ENCODE data around the gene ANKRD10. TPM values are rescaled to one million over a fixed set of nuclear protein-coding genes. Genes with fewer than 3 reads are reported as not detected.
"Not testable (repeated sequence)": the region's sequence is repeated elsewhere in the genome, so short reads cannot be mapped to it uniquely, and the experiment has no call there.

Gene ANKRD10
- total RNA-seq, 4 donors from 2014 or later, result 39.5 to 94.4 (median 56.2) TPM

DNA sequence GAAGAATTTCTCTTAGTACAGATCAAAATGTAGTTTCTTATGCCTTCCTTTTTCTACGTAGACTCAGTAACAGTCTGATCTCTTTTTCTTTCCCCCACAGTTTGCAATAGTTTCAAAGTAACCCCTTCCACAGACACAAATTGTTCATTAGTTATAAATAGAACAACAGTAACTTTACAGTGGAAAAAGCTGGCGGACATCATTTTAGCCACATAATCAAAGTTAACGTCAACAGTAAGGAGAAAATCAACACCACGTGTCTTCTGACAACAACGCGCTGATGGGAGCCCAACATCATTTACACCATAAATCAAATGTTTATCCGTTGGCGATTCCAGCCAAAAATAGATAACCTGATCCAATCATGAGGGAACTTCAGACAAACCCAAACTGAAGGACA lies 76.8 kb downstream of the ANKRD10 start:
- no peaks in the 10 kb centered on the region for H3K36me3 ChIP-seq
- H3K27me3 ChIP-seq, result peaks cover 3% of the 10 kb centered on the region
- no peak overlapping the region for H3K4me3 ChIP-seq
- H3K9me3 ChIP-seq, result no peaks in the 10 kb centered on the region
- H3K4me1 ChIP-seq, result no peaks in the 10 kb centered on the region
- WGBS, result 81% methylated on average over 8 of the region's 8 CpGs
- no peak for DNase-seq (ENCODE audit: low spot score in 2 of 2)
- no peak overlapping the region for H3K27ac ChIP-seq
- TF ChIP-seq EP300 (IDR thresholded peaks at IDR 0.05), result no peak
- TF ChIP-seq, protein P1, sequence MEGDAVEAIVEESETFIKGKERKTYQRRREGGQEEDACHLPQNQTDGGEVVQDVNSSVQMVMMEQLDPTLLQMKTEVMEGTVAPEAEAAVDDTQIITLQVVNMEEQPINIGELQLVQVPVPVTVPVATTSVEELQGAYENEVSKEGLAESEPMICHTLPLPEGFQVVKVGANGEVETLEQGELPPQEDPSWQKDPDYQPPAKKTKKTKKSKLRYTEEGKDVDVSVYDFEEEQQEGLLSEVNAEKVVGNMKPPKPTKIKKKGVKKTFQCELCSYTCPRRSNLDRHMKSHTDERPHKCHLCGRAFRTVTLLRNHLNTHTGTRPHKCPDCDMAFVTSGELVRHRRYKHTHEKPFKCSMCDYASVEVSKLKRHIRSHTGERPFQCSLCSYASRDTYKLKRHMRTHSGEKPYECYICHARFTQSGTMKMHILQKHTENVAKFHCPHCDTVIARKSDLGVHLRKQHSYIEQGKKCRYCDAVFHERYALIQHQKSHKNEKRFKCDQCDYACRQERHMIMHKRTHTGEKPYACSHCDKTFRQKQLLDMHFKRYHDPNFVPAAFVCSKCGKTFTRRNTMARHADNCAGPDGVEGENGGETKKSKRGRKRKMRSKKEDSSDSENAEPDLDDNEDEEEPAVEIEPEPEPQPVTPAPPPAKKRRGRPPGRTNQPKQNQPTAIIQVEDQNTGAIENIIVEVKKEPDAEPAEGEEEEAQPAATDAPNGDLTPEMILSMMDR (IDR thresholded peaks at IDR 0.05), result no peak
- TF ChIP-seq POLR2AphosphoS5 (IDR thresholded peaks at IDR 0.05), result no peak
- TF ChIP-seq POLR2A (IDR thresholded peaks at IDR 0.05), result no peak

DNA sequence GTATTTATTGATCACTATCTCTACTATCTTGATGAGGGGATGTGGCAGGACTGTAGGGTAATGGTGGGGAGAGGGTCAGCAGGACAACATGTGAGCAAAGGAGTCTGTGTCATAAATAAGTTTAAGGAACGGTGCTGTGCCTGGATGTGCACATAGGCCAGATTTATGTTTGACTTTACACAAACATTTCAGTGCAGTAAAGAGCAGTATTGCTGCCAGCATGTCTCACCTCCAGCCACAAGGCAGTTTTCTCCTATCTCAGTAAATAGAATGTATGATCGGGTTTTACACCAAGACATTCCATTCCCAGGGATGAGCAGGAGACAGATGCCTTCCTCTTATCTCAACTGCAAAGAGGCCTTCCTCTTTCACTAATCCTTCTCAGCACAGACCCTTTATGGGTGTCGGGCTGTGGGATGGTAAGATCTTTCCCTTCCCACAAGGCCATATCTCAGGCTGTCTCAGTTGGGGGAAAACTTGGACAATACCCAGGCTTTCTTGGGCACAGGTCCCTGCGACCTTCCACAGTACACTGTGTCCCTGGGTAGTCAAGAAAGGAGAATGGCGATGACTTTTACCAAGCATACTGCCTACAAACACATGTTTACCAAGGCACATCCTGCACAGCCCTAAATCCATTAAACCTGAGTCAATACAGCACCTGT lies 77.3 kb downstream of the ANKRD10 start:
- 85% methylated on average over 5 of the region's 5 CpGs for WGBS
- H3K27me3 ChIP-seq; DNase-seq (ENCODE audit: low spot score in 2 of 2); H3K27ac ChIP-seq; H3K9me3 ChIP-seq; H3K36me3 ChIP-seq; H3K4me3 ChIP-seq; H3K4me1 ChIP-seq: not testable (repeated sequence)

DNA sequence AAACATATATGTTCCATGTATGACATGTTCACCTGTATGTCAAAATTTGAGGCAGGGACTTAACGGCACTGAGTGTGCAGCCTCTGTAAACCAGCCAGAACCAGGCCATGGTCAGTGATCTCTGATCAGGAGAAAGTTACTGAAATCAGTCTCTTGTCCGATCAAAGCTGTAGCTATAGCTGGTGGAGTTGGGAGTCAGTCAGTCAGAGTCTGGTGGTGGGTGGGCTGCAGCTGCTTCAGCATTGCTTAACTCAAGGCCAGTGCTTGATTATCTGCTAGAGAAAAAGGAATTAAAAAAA lies 78.3 kb downstream of the ANKRD10 start:
- WGBS, result 90% methylated on average over 2 of the region's 2 CpGs
- no peaks in the 10 kb centered on the region for H3K4me1 ChIP-seq
- no peaks in the 10 kb centered on the region for H3K9me3 ChIP-seq
- TF ChIP-seq, protein P1 (IDR thresholded peaks at IDR 0.05), result no peak
- no peak for TF ChIP-seq POLR2A (IDR thresholded peaks at IDR 0.05)
- TF ChIP-seq POLR2AphosphoS5 (IDR thresholded peaks at IDR 0.05), result no peak
- no peak for TF ChIP-seq EP300 (IDR thresholded peaks at IDR 0.05)
- peaks cover 5% of the 10 kb centered on the region for H3K27me3 ChIP-seq
- DNase-seq (ENCODE audit: low spot score in 2 of 2), result no peak
- H3K4me3 ChIP-seq, result no peak overlapping the region
- H3K27ac ChIP-seq, result no peak overlapping the region
- H3K36me3 ChIP-seq, result no peaks in the 10 kb centered on the region

- Histone ChIP-seq H3K27ac (no peak overlapping the region), H3K36me3 (no peaks in the 10 kb centered on the region), H3K27me3 (peaks cover 10% of the 10 kb centered on the region), H3K9me3 (no peaks in the 10 kb centered on the region), H3K4me1 (no peaks in the 10 kb centered on the region), H3K4me3 (no peak overlapping the region)
- TF ChIP-seq POLR2A (IDR thresholded peaks at IDR 0.05), result no peak
- TF ChIP-seq, protein P1 (IDR thresholded peaks at IDR 0.05), result no peak
- no peak for TF ChIP-seq POLR2AphosphoS5 (IDR thresholded peaks at IDR 0.05)
- TF ChIP-seq EP300 (IDR thresholded peaks at IDR 0.05), result no peak
- 69% methylated on average over 7 of the region's 7 CpGs for WGBS
- DNase-seq (ENCODE audit: low spot score in 2 of 2), result no peak
Measured at GRCh38 chr13:110835721-110836604, 78.9 kb downstream of the ANKRD10 start.

DNA sequence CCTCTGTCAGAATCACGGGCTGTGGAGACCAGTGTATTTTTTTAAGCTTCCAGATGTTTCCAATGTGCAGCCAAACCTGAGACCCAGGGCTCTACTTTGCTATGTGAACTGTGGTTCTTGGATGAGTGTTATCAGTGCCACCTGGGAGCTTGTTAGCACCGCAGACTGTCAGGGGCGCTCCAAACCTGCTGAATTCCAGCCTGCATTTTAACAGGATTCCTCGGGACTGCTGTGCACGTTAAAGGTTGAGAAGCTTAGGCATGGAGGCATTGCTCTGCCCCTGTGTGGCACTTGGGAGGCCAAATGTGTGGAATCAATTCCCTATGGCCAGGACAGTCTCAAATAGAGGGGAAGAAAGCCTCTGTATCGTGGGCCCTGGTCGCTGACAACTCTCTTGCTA lies 80.3 kb downstream of the ANKRD10 start:
- no peak for TF ChIP-seq POLR2AphosphoS5 (IDR thresholded peaks at IDR 0.05)
- no peak for TF ChIP-seq POLR2A (IDR thresholded peaks at IDR 0.05)
- TF ChIP-seq EP300 (IDR thresholded peaks at IDR 0.05), result no peak
- TF ChIP-seq, protein P1 (IDR thresholded peaks at IDR 0.05), result no peak
- WGBS, result 87% methylated on average over 7 of the region's 7 CpGs

More for the DNA sequence above, 80.3 kb downstream of the ANKRD10 start:
- Histone ChIP-seq H3K4me1 (no peaks in the 10 kb centered on the region), H3K4me3 (no peak overlapping the region), H3K36me3 (no peaks in the 10 kb centered on the region), H3K27ac (no peak overlapping the region), H3K27me3 (peaks cover 20% of the 10 kb centered on the region), H3K9me3 (no peaks in the 10 kb centered on the region)
- DNase-seq (ENCODE audit: low spot score in 2 of 2), result no peak
